SW480 (cell line): ENCODE results near the gene NUBP2.
A peak's percentile ranks its signal among the peaks of the same experiment; 100 is the strongest.

Experiments
- DNase-seq: peaks from one replicate; pipeline ENCODE4 v3.0.0-alpha.2; 2016; ENCODE audit warnings: low spot score

The NUBP2 gene

DNA sequence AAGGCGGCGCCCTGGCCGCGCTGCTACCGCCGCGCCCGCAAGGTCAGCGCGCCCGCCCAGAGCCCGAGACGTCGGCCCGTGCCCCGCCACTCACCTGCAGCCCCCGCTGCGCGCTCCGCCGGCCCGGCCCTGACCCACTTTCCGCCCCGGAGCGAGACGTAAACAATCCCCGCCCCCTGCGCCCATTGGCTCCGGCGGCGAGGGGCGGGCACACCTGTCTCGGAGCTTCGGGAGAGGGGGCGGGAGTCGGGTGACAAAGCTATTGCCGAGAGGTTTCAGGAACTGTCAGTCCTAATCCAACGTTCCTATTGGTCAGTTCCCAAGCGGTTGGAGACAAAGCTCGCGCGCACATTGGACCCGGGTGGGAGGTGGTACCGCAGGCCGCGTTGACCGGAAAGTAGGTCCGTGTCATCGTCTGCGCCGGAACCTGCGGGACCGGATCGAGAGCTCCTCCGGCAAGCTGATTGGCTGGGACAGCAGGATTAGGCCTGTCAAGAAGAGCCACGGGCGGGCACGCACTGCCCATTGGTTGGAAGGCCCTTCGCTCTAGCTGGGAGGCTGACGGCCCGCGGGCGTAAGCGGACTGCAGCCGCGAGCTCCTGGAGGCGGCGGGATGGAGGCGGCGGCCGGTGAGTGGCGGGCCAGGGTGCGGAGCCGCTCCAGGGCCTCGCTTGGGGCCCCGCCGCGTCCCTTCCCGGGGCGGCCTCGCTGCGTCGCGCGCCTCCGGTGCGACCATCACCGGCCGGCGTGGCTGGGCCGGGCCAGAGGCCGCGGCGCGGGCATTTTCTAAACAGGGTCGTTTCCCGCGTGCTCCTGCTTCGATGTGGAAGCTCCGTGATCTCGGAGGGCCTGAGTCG lies at the start of gene NUBP2, which contains the start of gene SPSB3:
TSS of gene NUBP2 (plus strand) at position 553 of the 857 bp plus-strand sequence. CDS start at position 614, 61 bp downstream.
TSS of gene SPSB3 (minus strand) at position 164 of the 857 bp plus-strand sequence. CDS start 1,088 bp downstream, outside the sequence.
- DNase-seq = peak; percentile 99

- DNase-seq = no peak
These were observed 48.6 kb upstream of the NUBP2 start for GRCh38 chr16:1734123-1734522.

DNA sequence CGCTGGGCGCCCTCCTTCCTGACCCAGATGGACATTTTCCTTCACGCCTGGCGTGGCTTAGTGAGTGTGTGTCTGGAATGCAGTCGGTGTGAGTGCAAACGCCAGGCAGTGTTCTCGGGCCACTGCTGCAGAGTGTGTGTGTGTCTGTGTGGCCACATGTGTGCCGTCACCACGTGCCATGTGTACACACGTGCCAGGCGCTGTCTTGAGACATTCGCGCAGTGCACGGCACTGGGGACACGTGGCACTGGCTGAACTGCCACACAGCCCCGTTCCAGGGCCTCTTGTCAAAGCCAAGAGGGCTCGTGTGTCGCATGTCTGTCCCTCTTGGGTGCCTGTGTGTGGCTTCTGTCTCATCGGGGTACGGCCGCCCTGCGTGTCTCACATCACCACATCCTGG lies 47.9 kb upstream of the NUBP2 start:
- DNase-seq = no peak

GRCh38 chr16:1740234-1740633 lies 42.5 kb upstream of the NUBP2 start:
- no peak for DNase-seq

- DNase-seq = no peak
These were observed 41.8 kb upstream of the NUBP2 start for GRCh38 chr16:1740781-1741490.

- DNase-seq = no peak
These were observed 41.1 kb upstream of the NUBP2 start for GRCh38 chr16:1741553-1742165.

DNA sequence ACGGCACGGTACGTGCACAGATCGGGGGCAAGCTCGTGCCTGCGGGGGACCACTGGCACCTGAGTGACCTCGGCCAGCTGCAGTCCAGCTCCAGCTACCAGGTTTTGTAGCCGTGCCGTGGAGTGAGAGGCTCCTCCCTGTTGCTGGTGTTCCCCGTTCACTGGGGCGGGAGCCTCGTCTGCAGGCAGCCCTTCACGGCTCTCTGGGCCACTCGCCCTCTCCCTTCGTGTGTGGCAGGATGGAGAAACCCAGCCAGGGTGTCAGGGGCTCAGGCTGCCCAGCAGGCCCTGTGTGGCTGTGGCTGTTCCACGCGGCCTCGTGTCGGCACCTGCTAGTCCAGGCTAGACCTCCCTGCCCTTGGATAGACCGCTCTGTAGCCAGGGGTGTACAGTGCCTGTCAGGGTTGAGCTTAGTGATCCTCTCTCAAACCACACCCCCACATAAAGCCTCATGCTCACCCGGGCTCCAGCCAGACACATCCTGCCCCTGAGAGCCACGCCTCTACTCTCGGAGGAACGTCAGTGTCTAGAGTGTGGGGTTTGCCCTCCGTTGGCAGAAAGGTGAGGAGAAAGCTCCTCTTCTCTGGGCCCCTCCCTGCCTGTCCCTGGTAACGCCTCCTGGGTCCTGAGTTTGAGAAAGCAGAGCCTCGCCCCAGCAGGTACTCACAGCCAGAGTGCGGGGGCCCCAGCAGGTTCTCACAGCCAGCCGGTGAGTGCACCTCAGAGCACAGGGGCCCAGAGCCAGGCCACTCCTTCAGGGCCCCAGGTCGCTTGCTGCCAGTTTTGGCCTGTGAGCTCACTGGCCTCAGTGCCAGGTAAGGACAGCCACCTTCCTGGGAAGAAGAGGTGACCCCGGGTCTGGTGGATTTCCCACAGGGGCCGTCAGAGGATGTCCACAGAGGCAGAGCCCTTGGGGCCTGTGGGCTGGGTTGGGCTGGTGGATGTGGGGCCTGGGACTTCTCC lies 39.1 kb upstream of the NUBP2 start:
- DNase-seq = no peak

GRCh38 chr16:1744338-1744840 lies 38.4 kb upstream of the NUBP2 start:
- no peak for DNase-seq

GRCh38 chr16:1745181-1745899 lies 37.4 kb upstream of the NUBP2 start:
- DNase-seq = peak; percentile 68

DNA sequence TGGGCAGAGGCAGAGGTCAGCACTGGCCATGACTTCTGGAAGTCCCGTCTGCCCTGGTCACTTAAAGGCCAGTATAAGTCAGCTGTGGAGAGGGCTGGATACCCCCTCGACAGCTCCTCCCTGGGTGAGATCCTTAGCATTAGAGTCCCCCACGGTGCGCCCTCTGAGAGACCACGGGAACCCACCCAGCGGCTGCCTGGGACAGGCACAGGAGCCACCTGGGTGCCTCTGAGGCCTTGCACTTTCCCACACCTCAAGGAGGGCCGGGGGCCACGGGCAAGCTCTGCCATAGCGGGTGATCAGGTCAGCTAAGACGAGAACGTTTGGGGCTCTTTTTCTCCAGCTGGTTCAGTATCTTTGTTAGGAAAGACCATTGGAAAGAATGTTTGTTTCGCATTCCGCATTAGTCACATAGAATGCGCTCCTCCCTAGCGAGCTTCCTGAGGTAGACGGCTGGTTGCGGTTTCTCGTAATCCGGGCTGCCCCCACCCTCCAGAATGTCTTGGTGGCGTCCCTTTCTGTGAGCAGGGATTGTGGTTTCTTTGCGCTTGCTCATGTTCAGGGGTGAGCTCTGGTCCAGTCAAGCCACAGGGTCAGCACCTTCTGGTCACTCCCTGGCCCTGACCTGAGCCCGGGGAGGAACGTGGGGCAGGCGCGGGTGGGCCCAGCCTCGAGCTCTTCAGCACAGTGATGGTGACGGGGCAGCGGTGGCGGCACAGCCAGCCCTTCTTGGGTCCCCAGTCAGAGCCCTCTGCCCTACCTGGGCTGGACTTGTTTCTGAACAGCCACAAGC lies 36.7 kb upstream of the NUBP2 start:
- peak; percentile 83 for DNase-seq

DNA sequence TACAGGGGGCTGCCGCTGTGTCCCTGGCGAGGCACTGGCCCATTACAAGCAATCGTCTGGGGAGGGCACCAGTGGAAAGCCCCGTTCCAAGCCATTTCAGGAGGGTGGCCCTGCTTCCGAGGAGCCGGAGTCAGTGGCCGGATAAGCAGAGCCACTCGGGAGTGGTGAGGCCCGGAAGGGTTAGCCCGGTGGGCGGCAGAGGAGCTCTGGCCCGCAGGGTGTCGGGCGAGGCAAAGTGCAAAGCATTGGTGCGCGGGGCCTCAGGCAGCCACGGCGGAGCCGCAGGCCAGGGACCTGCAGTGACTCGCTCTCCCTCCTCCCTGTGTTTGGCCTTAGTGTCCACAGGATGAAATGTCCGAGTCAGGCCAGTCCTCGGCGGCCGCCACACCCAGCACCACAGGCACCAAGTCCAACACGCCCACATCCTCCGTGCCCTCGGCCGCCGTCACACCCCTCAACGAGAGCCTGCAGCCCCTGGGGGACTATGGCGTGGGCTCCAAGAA lies 36.0 kb upstream of the NUBP2 start:
- peak; percentile 26 for DNase-seq

DNA sequence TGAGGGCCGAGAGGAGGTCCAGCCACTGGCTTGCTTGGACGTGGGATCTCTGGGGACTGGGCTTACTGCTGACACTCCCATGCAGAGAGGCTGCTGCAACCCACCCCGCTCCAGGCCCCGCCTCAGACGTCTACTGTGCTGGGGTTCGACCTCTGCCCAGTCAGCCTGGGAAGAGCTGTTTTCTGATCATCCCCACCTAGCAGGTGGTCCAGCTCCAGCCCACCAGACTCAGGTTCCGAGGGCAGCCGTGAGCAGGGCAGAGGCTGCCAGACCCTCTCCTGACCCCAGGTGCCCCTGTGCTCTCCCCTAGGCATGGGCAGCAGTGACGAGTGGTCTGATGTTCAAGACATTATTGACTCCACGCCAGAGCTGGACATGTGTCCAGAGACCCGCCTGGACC lies 34.8 kb upstream of the NUBP2 start:
- DNase-seq = no peak

DNA sequence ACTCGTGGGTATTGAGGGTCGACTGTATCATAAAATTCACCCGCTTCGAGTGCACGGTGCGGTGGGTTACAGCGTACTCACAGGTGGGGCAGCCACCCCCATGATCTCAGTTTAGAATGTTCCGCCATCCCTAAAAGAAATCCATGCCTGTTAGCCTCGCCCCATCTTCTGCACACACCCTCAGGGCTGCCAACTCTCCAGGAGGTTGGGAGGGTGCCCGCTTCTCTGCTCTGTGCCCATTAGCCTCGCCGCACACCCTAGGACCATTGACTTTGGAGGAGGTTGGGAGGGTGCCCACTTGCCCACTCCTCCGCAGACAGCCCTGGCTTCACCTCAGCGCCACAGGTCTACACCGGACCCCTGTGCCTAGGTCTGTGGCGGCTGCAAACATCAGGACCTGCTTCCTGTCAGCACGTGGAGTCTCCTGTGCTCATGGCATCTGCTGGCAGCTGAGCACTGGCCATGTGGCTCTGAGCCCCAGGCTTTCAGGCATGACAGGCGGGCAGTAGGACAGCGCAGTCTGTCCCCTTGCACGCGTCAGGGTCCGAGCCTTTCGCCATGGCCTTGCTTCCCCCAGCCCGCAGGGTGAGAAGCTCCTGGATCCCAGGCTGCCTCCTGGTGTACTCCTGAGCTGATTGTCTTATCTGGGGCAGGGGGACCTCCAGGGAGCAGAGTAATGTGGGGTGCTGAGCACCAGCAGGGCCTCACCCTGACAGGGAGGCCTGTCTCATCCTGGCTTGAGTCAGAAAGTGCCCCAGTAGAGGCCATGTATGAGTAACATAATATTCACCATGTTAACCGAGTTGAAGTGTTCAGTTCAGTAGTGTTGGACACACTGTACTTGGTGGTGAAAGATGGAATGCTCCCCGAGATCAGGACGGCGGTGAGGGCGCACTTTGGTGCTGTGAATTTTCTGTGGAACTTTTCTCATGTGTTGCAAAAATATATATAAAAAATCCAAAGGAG lies 33.3 kb upstream of the NUBP2 start:
- DNase-seq = no peak

DNA sequence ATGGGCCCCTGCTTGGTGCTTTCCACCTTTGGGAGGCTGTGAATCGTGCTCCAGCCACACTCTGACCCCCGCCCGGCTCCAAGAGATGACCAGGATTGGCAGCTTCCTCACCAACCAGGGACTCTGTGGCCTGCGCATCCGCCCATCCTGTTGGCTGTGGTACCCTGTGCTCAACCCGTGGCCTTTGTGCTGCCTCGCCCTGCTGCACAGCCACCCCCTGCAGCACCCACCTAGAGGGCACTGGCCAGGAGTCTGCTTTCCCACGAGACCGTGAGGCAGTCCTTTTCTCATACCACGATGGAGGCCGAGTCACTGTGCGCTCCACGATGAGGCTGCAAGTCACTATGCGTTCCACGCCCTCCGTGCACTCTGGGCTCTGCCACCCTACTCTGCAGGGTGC lies 30.8 kb upstream of the NUBP2 start:
- DNase-seq = no peak

DNA sequence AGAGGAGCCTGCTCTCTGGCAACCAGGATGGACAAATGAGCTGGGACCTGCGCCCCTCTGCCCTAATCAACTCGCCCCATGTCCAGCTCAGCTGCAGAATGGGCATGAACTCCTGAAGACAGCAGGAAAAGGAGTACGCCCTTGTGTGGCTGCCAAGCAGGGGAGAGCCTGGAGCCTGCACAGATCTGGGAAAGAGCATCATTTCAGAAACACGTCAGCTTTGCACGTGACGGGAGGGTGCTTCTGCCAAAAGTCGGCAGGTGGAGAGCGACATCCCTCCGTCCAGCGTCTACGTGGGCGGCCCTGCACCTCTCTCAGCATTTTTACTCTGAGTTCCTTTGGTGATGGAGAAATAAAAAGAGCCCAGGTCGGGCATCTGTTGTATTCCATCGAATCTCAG lies 29.9 kb upstream of the NUBP2 start:
- no peak for DNase-seq

- DNase-seq = no peak
These were observed 28.6 kb upstream of the NUBP2 start for GRCh38 chr16:1754204-1754603.

DNA sequence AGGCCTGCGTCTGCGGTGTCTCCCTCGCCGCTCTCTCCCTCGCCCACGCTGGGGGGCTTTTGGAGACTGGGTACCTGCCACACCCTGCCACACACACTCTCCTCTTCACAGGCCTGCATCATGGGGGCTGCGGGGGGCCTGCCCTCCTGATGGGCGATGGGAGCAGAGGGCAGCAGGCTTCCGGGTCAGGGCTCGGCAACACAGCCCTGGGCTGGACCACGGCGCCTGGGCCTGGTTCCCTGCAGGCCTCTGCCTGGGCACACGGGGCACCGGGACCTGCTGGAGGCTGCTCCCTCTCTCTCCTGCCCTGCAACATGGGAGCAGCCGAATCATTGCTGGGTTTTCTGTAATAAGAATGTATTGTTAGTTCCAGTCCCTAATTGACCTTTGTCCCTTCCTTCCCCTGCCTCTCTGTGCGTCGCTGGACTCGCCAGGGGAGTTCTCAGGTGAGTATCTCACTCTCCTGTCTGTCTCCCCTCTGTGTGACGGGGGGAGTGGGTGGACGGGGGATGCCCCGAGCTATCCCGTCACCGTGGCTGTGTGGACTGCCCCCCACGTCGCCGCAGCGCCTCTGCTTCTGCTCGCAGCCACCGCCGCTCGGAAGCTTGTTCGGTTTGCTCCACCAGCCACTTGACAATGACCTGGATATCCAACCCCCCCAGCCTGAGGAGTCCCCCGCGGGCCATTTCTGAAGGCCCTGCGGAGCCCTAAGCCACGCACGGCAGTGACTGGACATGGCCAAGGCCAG lies 24.9 kb upstream of the NUBP2 start:
- no peak for DNase-seq

- no peak for DNase-seq
These were observed 23.8 kb upstream of the NUBP2 start for GRCh38 chr16:1758923-1759322.
